Stimulated activated memory B cell treated with anti-CD40 and anti-IgM and Interleukin-4, amounts not matched to agents 10 μg/mL and 1 μg/mL and 100 μg/mL, for 72 hours (primary cell): ENCODE results near the gene AKR7A2.

ENCODE experiments used
- ATAC-seq: fragments of 150-1000 bp; cut with Tn5 transposase; 2 replicates; pipeline ENCODE4 v1.10.0; 2021
- H3K27ac Mint-ChIP-seq: one replicate; pipeline ENCODE4 v1.8.0; 2022; ENCODE audit warnings: mild to moderate bottlenecking, mixed read lengths
- H3K27me3 Mint-ChIP-seq: one replicate; pipeline ENCODE4 v1.8.0; 2022; ENCODE audit warnings: mixed read lengths
- H3K36me3 Mint-ChIP-seq: one replicate; pipeline ENCODE4 v1.8.0; 2022; ENCODE audit warnings: mixed read lengths
- H3K4me1 Mint-ChIP-seq: one replicate; pipeline ENCODE4 v1.8.0; 2022; ENCODE audit warnings: mixed read lengths
- H3K4me3 Mint-ChIP-seq: one replicate; pipeline ENCODE4 v1.8.0; 2022; ENCODE audit warnings: mild to moderate bottlenecking, moderate library complexity, mixed read lengths
- H3K9me3 Mint-ChIP-seq: one replicate; pipeline ENCODE4 v1.8.0; 2022; ENCODE audit warnings: mixed read lengths

Gene AKR7A2

DNA sequence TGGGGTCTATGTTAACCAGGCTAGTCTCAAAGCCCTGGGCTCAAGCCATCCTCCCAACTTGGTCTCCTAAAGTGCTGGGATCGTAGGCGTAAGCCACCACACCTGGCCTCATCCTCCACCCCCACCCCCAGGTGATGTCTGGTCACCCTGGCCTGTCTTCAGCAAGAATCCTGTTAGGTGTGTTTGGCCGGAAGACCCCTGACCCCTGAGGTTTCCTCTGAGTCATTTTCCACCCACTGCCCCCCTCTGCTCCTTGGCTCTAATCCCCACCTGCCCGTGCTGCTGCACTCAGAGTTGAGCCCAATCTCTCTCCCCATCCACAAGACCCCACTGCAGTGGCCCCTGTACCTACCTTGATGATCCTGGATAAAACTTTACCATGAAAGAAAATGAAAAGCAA lies 25.3 kb upstream of the AKR7A2 start:
- no peak for ATAC-seq
- peak overlapping the region; percentile 69 for H3K27ac Mint-ChIP-seq

DNA sequence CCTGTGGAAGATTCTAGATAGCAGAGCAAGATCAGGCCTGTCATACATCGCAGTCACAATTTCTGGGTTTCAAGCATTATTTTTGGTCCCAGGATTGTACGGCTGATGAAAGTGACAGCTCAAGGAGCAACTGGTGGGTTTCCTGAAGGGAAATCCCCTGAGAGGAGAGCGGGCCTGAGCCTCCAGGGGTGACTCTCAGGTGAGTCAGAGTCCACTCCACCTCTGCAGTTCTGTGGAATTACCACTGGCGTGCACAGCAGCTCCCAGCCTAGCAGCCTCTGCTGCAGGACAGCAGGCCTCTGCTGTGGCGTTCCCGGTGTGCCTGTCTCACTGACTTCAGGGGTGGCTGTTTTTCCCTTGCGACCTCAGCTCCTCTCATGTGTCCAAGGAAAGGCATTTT lies 24.6 kb upstream of the AKR7A2 start:
- Mint-ChIP-seq H3K4me3 (no peak overlapping the region), H3K27me3 (no peaks in the 10 kb centered on the region), H3K9me3 (no peaks in the 10 kb centered on the region), H3K36me3 (peaks cover 39% of the 10 kb centered on the region), H3K4me1 (peaks cover 25% of the 10 kb centered on the region), H3K27ac (peak overlapping the region; percentile 69)
- peak; percentile 65 for ATAC-seq

More for the DNA sequence above, 25.3 kb upstream of the AKR7A2 start:
- H3K9me3 Mint-ChIP-seq: no peaks in the 10 kb centered on the region
- H3K27me3 Mint-ChIP-seq: no peaks in the 10 kb centered on the region
- peaks cover 26% of the 10 kb centered on the region for H3K4me1 Mint-ChIP-seq
- peaks cover 46% of the 10 kb centered on the region for H3K36me3 Mint-ChIP-seq
- no peak overlapping the region for H3K4me3 Mint-ChIP-seq

DNA sequence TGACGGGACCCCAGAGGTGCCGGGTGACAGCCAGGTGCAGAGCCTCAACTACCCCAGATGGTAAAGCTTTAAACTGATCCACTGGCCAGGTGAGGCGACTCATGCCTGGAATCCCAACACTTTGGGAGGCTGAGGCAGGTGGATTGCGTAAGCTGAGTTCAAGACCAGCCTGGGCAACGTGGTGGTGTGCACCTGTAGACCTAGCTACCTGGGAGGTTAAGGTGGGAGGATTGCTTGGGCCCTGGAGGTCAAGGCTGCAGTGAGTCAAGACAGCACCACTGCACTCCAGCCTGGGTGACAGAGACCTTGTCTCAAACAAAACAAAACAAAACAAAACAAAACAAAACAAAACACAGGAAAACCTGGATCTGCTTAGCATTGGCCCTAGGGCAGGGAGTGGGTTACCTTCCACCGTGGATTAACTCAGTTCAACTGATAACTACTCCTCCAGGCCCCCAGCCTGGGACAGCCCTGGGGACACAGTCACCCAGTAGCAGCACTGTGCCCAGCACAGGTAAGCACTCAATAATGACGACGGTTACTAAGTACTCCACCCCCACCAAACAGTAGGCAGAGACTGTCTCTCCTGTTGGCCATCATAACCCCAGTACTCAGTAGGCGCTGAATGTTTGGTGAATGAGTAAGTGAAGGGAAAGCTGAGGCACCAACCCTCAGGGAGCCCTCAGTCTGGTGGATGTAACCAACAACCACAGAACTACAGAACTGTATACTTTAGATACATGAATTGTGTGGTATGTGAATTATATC lies 21.8 kb upstream of the AKR7A2 start:
- H3K9me3 Mint-ChIP-seq: no peaks in the 10 kb centered on the region
- H3K4me3 Mint-ChIP-seq: no peak overlapping the region
- H3K27me3 Mint-ChIP-seq: no peaks in the 10 kb centered on the region
- H3K27ac Mint-ChIP-seq: no peak overlapping the region
- peaks cover 19% of the 10 kb centered on the region for H3K4me1 Mint-ChIP-seq
- peak; percentile 25 for ATAC-seq
- H3K36me3 Mint-ChIP-seq: peaks cover 25% of the 10 kb centered on the region

DNA sequence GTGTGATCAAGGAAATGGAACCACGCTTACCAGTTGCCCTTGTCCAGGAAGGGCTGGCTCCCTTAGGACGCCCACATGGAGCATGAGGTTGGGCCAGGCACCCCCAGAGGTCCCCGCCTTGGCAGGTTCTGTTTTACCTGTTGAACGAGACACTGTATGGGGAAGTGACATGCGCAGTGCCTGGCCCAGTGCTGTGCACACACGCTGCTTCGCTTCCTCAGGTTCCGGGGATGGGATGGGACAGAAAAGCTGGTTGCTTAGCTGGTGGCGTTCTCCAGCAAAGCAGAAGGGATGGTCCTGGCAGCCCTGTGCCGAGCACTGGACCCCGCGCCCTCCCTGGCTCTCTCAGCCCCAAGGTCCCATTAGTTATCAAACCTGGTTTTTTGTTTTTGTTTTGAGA lies 20.9 kb upstream of the AKR7A2 start:
- ATAC-seq: no peak
- Mint-ChIP-seq H3K4me1 (peaks cover 19% of the 10 kb centered on the region), H3K27me3 (no peaks in the 10 kb centered on the region), H3K27ac (no peak overlapping the region), H3K4me3 (no peak overlapping the region), H3K36me3 (peaks cover 25% of the 10 kb centered on the region), H3K9me3 (no peaks in the 10 kb centered on the region)

DNA sequence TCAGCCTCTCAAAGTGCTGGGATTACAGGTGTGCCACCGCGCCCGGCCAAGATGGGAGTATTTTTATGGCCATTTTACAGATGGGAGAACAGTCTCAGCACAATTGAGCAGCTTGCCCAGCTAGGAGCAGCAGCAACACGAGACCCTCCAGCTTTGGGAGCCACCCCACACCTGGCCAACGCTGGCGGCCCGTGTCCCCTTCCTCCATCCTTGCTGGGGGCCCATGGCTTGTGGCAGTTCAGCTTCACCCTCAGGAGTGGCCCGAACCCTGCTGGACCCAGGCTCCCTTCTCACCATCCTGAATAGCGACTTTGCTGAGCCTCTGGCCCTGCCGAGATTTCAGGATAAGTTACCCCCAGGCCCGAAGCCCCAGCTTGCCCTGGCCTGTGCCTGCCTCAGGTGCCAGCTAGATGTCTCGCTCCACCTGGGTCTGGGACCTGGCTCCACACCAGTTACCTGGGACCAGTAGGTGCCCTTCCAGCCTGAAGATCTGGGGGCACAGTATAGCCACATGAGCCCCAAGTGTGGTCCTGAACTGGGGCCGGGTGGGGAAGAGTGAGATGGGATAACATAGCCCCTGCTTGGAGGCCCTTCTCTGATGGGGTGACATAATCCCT lies 19.4 kb upstream of the AKR7A2 start:
- Mint-ChIP-seq H3K27ac (no peak overlapping the region), H3K4me3 (no peak overlapping the region), H3K9me3 (no peaks in the 10 kb centered on the region), H3K36me3 (peaks cover 28% of the 10 kb centered on the region), H3K27me3 (no peaks in the 10 kb centered on the region), H3K4me1 (peaks cover 12% of the 10 kb centered on the region)
- no peak for ATAC-seq

DNA sequence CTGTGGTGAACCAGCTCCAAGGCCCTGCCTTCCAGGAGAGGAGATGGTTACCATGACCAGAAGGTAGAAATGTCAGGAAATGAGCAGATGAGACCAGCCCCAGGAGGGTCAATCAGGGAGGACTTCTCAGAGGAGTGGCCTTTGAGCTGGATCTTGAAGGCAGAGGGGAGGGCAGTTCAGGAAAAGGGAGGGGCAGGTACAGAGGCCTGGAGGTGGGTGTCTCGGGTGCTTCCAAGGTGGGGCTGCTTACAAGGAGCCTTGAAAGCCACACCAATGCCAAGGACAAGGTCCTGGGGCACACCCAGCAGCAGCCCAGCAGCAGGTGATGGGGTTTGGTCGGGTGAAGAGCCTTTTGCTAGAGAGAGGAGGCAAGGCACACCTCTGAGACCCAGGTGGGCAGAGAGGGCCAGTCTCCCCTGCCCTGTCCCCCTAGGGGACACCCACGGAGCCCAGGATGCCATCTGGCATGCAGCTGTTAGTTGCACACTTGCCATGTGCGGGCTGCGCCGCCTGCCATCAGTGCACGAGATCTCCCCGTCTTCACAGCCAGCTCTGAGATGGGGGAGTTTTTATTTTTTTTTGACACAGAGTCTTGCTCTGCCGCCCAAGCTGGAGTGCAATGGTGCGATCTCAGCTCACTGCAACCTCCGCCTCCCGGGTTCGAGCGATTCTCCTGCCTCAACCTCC lies 18.6 kb upstream of the AKR7A2 start:
- H3K36me3 Mint-ChIP-seq: peaks cover 32% of the 10 kb centered on the region

DNA sequence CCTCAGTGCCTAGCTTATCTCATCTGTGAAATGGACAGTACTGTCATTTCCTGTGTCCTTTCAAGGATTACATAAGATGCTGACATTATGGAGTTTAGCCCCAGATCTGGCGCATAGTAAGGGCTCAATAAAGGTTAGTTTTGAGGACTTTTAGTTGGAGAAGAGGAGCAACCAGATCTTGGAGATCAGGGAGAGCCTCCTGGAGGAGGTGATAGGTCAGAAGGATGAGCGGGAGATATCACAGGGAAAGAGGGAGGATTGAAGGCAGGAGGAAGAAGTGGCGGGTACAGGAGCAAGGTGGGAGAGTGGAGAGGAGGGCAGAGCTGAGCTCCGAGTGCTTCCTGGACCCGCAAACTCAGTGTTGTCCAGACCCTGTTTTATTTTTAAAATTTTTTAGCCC lies 17.7 kb upstream of the AKR7A2 start:
- H3K4me1 Mint-ChIP-seq: peaks cover 10% of the 10 kb centered on the region
- H3K9me3 Mint-ChIP-seq: no peaks in the 10 kb centered on the region
- ATAC-seq: no peak
- H3K27me3 Mint-ChIP-seq: no peaks in the 10 kb centered on the region
- H3K36me3 Mint-ChIP-seq: peaks cover 39% of the 10 kb centered on the region
- no peak overlapping the region for H3K27ac Mint-ChIP-seq
- H3K4me3 Mint-ChIP-seq: no peak overlapping the region

More for the DNA sequence above, 18.6 kb upstream of the AKR7A2 start:
- Mint-ChIP-seq H3K27me3 (no peaks in the 10 kb centered on the region), H3K4me1 (peaks cover 10% of the 10 kb centered on the region), H3K9me3 (no peaks in the 10 kb centered on the region), H3K4me3 (no peak overlapping the region), H3K27ac (no peak overlapping the region)
- no peak for ATAC-seq

DNA sequence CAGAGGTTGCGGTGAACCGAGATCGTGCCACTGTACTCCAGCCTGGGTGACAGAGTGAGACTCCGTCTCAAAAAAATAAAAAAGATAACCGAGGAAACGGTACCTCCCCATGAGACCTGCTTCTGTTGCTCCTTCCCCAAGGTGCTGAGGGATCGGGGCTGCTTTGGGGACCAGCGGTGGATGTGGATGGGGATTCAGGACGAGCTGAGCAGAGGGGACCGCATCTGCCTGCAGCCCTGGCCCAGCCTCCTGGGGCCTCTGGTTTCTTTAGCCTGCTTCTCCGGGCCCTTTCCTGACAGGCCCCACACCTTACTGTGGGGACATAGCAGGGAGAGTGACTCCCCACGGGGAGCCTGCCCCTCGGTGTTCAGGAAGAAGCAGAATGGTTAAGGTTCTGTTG lies 17.2 kb upstream of the AKR7A2 start:
- Mint-ChIP-seq H3K9me3 (no peaks in the 10 kb centered on the region), H3K27me3 (no peaks in the 10 kb centered on the region), H3K4me1 (peaks cover 10% of the 10 kb centered on the region), H3K36me3 (peaks cover 43% of the 10 kb centered on the region), H3K27ac (no peak overlapping the region), H3K4me3 (no peak overlapping the region)
- ATAC-seq: no peak

DNA sequence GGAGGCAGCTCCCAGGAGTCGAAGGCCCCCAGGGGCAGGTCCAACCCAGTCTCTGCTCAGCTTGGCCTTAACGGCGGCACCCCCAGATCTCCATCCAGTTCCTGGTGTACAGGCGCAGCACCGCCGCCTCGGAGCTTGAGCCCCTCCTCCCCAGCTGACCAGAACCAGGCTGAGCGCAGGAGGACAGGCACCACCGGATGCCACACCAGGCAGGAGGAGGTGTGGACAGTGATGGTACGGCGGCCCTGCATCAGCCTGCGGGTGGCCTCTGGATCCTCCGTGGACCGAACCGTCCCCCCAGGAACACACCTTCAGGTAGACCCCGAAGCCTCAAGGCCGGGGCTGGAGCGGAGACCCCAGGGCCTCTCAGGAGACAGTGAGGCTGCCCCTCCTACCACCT lies 16.5 kb upstream of the AKR7A2 start:
- ATAC-seq: no peak
- Mint-ChIP-seq H3K27me3 (no peaks in the 10 kb centered on the region), H3K27ac (no peak overlapping the region), H3K4me1 (peaks cover 10% of the 10 kb centered on the region), H3K36me3 (peaks cover 48% of the 10 kb centered on the region), H3K4me3 (no peak overlapping the region), H3K9me3 (no peaks in the 10 kb centered on the region)

DNA sequence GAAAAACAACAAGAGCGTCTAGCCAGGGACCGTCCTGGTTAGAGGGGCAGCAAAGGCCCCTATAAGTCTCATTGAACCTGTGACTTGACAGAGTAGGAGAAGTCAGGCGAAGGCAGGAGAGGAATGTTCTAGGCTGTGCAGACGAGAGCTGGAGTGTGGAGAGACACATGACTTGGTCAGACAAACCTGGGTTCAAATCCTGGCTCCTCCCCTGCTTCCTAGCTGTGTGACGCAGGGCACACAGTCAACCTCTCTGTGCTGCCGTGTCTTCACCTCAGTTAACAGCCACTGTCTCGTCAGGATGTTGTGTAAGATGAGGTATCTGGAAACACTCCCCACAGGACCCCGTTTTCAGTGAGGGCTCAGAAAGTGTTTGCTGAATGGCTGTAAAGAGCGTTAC lies 15.8 kb upstream of the AKR7A2 start:
- no peak for ATAC-seq
- Mint-ChIP-seq H3K36me3 (peaks cover 55% of the 10 kb centered on the region), H3K27me3 (no peaks in the 10 kb centered on the region), H3K4me1 (peaks cover 10% of the 10 kb centered on the region), H3K4me3 (no peak overlapping the region), H3K9me3 (no peaks in the 10 kb centered on the region), H3K27ac (no peak overlapping the region)

DNA sequence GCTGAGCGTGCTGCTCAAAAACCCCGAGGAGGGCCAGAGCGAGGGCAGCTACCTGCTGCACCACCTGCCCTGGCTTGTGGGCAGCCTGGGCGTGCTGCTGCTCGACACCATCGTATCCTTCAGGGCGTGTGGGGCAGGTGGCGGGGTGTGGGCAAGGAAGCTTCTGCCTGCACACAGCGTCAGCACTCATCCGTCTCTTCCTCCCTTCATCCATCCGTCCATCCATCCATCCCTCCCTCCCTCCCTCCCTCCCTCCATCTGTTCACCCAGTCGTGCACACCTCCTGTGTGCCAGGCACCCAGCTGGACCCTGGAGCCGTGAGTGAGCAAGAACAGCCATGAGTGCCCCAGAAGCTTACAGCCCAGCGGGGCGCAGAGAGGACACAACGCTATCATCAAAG lies 15.4 kb upstream of the AKR7A2 start:
- Mint-ChIP-seq H3K9me3 (no peaks in the 10 kb centered on the region), H3K27ac (no peak overlapping the region), H3K4me3 (no peak overlapping the region), H3K36me3 (peaks cover 59% of the 10 kb centered on the region), H3K4me1 (peaks cover 10% of the 10 kb centered on the region), H3K27me3 (no peaks in the 10 kb centered on the region)
- no peak for ATAC-seq

DNA sequence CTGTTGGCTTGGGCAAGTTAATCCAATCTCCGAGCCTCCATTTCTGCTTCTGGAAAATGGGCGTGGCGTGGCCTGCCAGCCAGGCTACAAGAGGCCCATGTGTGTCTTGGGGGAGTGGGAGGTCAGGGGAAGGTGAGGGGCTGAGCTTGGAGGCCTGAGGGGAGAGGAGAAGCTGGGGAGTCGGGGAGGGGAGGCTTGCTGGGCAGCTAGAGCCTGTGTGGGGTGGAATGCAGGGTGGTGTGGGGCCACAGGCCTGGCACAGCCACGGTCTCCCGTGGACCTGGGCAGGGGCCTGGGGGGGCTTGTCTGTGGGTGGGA lies 14.8 kb upstream of the AKR7A2 start:
- Mint-ChIP-seq H3K27ac (no peak overlapping the region), H3K36me3 (peaks cover 62% of the 10 kb centered on the region), H3K4me1 (peaks cover 10% of the 10 kb centered on the region), H3K27me3 (no peaks in the 10 kb centered on the region), H3K9me3 (no peaks in the 10 kb centered on the region), H3K4me3 (no peak overlapping the region)
- ATAC-seq: no peak

DNA sequence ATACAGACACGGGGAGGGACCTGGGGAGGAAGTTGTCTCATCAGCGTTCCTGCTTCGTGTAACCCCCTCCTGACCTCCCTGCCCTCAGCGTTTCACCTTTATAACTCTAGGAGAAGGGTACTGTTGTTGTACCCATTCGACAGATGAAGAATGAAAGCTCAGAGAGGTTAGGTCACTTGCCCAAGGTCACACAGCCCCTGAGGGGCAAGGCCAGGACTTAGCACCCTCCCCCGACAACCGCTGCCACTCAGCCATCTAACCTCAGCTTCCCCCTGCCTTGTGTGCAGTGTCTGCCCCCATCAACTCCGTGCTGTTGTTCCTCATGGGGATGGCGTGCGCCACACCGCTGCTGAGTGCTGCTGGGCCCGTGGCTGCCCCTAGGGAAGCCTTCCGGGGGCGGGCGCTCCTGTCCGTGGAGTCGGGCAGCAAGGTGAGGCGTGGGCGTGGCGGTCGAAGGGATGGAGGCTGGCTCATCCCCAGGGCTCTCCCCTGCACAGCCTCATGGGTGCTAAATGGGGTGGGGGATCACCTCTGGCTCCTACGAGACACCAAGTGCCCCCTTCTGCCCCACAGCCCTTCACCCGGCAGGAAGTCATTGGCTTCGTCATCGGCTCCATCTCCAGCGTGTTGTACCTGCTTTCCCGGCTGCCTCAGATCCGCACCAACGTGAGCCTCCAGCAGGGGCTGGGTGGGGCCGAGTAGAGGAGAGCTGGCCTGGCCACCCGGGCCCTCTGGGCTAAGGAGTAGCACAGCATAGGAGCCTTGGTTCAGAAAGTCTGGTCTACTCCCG lies 14.2 kb upstream of the AKR7A2 start:
- no peak overlapping the region for H3K4me3 Mint-ChIP-seq
- peak; percentile 82 for ATAC-seq
- H3K9me3 Mint-ChIP-seq: no peaks in the 10 kb centered on the region
- H3K27me3 Mint-ChIP-seq: no peaks in the 10 kb centered on the region
- peaks cover 62% of the 10 kb centered on the region for H3K36me3 Mint-ChIP-seq
- no peak overlapping the region for H3K27ac Mint-ChIP-seq
- H3K4me1 Mint-ChIP-seq: peaks cover 10% of the 10 kb centered on the region

DNA sequence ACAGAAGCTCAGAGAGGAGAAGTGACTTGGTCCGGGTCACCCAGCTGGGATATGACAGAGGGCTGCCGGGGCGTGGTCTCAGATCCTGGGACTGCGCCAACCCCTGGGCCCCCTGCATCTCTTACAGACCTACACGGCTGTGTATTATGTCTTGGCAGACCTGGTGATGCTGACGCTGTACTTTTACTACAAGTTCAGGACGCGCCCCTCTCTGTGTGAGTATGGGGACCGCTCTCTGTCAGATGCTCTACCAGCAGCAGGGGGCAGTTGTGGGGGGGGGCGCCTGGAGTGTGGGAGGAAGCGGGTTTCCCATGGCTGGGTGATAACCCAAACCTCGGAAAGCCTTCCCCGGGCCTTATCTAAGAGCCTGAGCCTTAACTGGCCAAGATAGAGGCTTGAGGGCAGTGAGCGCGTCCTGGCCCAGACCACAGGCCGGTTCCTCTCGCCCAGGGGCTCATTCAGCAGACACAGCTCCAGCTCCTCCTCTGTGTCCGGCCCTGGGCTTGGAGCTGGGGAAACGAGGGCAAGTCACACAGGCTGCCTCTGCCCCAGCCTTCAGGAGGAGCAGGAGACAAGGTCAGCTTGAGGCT lies 13.5 kb upstream of the AKR7A2 start:
- H3K9me3 Mint-ChIP-seq: no peaks in the 10 kb centered on the region
- peaks cover 10% of the 10 kb centered on the region for H3K4me1 Mint-ChIP-seq
- no peak overlapping the region for H3K27ac Mint-ChIP-seq
- H3K36me3 Mint-ChIP-seq: peaks cover 62% of the 10 kb centered on the region
- H3K27me3 Mint-ChIP-seq: no peaks in the 10 kb centered on the region
- H3K4me3 Mint-ChIP-seq: no peak overlapping the region
- no peak for ATAC-seq

DNA sequence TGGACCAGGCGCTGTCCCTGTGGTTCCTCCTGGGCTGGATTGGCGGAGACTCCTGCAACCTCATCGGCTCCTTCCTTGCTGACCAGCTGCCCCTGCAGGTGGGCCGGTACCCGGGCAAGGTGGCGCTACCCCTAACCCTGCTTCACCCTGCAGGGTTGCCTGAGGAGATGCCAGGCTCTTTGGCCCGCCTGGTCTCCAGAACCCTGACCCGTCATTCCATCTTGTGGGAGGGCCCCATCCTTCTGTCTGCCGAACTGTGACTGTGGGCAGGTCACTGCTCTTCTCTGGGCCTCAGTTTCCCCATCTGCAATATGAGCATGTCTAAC lies 12.7 kb upstream of the AKR7A2 start:
- Mint-ChIP-seq H3K4me1 (peaks cover 10% of the 10 kb centered on the region), H3K27ac (no peak overlapping the region), H3K4me3 (no peak overlapping the region), H3K27me3 (no peaks in the 10 kb centered on the region), H3K9me3 (no peaks in the 10 kb centered on the region), H3K36me3 (peaks cover 60% of the 10 kb centered on the region)
- ATAC-seq: no peak
